Middle frontal gyrus (tissue), 1 donor: ENCODE results near the gene FRMD3.

ENCODE experiments used
- DNase-seq: peaks from one replicate; pipeline ENCODE4 v3.0.0-alpha.2; 2015; ENCODE audit warnings: low spot score; ENCODE audit errors: extremely low spot score

Gene FRMD3

GRCh38 chr9:83474631-83475030 lies 63.6 kb downstream of the FRMD3 start:
- no peak for DNase-seq

GRCh38 chr9:83473488-83473971 lies 64.7 kb downstream of the FRMD3 start:
- DNase-seq = no peak

- no peak for DNase-seq
Measured at GRCh38 chr9:83472764-83473163, 65.4 kb downstream of the FRMD3 start.

GRCh38 chr9:83472221-83472665 lies 66.0 kb downstream of the FRMD3 start:
- DNase-seq = no peak

DNA sequence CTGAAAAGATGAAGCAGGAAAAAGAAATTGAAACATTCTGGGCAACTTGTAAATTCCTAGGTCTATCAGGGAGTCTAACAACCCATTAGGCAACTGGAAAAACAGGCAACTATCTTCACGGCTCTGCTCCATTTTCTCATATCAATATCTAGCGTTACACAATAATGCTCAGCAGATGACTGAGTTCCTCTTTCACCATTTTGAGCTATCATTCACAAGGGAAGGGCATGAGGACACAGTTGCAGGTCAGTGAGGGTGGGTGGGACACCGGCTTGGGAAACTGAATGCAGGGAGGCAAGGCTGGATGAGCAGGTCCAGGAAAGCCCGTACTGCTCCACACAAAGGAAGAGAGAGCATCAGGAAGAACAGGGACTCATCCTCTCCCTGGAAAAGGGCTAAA lies 67.0 kb downstream of the FRMD3 start:
- DNase-seq = no peak

DNA sequence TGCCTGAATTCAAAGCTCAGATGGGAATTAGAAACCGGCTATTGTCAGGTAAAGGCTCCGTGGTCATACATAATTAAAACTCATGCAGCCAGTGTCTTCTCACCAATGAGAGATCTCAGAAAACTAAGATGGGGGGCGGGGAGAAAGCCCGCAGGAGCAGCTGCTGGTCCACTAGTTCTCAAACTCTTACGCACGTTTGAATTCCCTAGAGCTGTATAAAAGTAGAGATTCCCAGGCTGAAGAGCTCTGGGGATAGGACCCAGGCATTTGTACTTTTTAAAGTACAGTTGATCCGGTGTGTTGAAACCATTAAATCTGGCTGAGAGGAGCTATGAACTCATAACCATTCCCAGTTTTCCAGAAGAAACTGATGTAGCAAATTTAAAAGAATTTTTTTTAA lies 68.5 kb downstream of the FRMD3 start:
- DNase-seq = no peak

DNA sequence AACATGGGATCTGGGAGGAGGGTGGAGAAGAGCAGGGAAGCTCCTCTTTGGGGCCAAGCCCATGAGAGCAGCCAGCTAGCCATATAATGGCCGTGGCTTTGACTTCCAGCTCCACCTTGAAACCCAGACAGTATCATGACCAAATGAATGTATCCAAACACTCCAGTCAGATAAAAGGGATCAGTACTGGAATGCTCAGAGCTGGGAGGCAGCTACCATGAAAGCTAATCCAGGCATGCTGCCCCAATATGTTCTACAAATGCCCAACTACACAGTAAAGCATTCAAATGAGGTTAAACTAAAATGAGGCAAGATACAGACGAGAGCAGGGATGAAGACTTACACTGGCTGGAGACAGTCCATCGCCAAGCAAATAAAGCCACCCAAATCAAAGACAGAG lies 69.4 kb downstream of the FRMD3 start:
- DNase-seq = no peak

DNA sequence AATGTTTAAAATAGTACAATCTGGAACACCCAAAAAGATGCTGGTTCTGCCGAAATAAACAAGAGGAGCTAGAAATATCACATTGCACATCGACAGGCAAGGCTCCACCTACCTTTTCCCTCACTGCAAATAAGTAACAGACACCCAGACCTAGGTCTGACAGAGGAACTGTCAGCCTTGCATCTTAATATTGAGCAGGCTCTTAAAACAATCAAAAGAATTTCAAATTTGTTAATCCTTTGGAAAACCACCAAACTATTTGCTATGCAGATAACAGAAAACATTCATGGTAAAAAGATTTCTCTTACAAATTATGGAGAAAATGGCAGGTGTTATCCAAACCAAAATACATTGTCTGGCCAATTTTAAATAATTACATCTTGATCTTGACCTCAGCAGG lies 71.3 kb downstream of the FRMD3 start:
- no peak for DNase-seq

DNA sequence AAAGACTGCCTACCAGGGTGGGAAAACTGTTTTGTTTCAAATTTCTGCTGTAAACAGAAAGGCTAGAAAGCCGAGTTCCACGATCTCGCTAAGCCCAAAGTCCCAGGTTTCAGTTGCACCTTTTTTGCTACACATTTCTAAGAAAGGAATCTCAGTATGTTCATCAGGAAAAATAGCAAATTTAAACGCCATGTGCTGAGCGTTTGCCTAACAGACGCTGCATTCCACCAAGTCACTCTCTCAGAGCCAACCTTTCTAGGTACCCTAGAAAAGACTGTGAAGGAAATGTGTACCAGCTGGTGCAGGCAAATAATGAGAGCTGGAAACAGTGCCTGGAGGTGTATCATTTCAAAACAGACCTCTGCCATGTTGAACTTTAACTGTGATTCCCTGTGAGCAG lies 71.8 kb downstream of the FRMD3 start:
- DNase-seq = no peak

DNA sequence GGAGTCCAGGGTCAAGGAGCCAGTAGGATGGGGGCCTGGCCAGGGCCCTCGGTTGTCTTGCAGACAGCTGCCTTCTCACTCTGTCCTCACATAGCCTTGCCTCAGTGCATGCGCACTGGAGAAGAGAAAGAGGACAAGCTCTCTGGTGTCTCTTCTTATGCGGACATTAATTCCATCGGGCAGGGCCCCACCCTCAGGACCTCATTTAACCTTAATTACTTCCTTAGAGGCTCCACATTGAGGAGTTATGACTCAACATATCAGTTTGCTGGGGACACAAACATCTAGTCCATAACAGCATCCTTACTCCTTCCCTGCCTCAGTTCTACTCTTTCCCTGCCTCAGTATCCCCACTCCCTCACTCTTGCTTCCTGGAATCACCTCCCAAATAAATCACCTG lies 78.4 kb downstream of the FRMD3 start:
- no peak for DNase-seq

GRCh38 chr9:83458530-83458929 lies 79.7 kb downstream of the FRMD3 start:
- DNase-seq = no peak

DNA sequence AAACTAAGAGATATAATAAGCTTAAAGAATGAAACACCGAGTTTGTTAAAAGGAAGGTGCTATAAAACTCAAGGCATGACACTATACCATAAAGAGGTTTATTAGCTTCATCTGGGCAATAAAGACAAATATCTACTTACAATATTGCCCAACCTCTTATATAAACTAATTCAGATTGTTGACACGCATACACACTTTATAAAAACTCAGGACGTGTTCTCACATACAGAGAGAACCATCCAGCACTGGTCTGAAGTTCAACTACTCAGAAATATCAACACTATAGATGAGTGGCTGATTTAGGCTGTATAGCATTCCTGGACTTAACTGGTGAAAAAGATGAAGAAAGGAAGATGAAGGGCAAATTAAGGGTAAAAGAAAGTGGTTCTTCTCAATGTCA lies 81.2 kb downstream of the FRMD3 start:
- no peak for DNase-seq

GRCh38 chr9:83456226-83456625 lies 82.0 kb downstream of the FRMD3 start:
- no peak for DNase-seq

GRCh38 chr9:83454076-83454475 lies 84.1 kb downstream of the FRMD3 start:
- DNase-seq = no peak

DNA sequence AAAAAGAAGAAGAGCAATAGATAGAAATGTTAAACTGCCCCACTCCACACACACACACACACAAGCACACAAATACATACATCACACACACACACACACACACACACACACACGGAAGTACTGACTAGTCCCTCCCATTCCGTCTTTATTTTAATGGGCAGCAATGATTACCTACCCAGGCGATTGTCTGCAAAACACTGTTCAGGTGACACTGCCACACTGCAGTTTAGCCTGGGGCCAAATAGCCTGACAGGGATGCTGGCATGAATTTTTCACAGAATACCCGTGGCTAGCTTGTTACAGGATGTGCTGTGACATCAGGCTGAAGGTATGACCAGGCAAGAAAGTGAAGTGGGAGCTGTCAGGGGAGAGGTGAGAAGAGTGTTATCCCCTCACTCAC lies 86.9 kb downstream of the FRMD3 start:
- no peak for DNase-seq

DNA sequence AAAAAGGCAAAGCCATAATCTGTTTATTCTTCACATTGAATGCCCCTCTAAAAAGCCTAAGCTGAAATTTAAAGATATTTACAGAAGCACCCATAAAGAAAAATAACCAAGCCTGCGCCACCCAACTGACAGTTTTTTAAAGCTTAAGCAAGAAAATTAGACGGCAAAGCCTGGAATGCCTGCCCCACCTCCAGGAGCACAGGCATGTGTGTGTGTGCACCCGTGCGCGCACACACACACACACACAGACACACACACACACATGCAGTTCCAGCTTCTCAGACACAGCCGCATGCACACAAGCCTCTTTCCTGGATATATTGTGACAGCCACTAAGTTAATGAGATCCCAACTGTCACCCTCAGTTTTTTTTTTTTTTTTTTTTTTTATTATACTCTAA lies 88.2 kb downstream of the FRMD3 start:
- DNase-seq = no peak

DNA sequence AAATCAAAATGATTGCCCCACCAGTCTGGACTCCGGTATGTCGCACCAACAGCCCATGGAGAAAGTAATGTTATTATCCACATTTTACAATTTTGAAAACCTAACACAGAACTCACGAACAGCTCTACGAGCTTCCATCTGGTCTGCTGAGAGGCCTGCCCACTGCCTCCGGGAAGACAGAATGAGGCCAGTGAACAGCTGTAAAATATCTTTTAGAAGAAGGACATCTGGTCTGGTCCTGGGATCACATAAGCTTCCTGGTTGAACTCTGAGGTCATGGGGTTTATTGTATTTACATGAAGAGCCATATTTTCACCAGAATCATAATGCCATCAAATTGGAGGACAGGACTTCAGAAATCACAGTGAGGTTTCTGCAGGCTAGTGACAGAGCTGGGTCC lies 89.0 kb downstream of the FRMD3 start:
- DNase-seq = no peak

DNA sequence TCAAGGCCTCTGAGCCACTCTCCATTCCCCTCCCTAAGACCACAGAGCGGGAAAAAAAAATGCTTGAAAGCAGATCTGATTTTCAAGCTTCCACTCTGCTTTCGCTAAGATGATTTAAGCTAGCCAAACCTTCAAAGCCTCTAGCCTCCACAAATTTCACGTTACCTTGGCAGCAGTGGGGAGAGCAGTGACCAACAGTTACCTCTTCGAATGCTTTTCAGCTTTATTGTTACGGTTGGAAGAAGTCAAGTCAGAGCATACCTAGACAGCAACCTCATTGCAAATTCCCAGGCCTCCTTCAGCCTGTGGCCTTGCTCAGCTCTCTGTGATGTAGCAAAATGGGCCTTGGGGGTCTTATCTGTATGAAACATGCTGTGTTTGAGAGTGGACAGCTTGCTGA lies 89.6 kb downstream of the FRMD3 start:
- DNase-seq = no peak

GRCh38 chr9:83447351-83447750 lies 90.8 kb downstream of the FRMD3 start:
- no peak for DNase-seq

GRCh38 chr9:83445703-83446265 lies 92.4 kb downstream of the FRMD3 start:
- DNase-seq = no peak

GRCh38 chr9:83444110-83444509 lies 94.1 kb downstream of the FRMD3 start:
- DNase-seq = no peak

DNA sequence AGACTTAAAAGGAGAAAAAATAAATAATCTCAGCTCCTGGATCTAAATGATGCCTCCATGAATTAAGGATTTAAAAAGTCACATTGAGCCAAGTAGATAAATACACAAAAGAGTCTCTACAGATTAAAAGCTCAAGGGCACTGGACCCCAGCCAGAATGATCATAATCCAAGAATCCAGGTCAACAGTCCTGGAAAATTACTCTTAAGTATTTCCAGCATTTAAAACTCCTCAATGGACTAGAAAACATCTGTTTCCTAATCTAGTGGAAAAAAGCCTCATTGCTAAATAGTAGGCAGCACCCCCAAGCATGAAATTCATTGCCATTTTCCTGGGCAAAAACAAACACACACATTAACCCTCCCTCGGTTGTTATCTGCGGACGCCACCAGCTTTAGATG lies 96.8 kb downstream of the FRMD3 start:
- no peak for DNase-seq

DNA sequence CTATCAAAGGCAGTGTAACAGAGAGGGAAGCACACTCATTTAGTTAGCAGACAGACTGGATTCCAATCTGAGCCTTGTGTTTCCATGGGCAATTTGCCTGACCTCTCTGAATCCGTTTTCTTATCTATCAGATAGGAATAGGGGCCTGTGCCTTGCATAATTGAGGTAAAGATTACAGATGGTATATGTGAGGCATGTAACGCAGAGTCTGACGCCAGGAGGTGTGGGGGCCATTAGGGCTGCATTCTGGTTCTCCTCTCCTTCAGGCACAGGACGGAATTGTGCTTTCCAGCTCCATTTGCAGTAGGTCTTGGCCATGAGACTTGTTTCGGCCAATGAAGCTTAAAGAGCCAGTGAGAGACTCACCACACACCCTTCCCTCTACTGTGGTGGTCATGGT lies 97.6 kb downstream of the FRMD3 start:
- DNase-seq = no peak

- no peak for DNase-seq
Measured at GRCh38 chr9:83435301-83435700, 102.9 kb downstream of the FRMD3 start.
